Lung (tissue), 12 donors: ENCODE data around the gene HTRA1. TPM values are rescaled to one million over a fixed set of nuclear protein-coding genes. Genes with fewer than 3 reads are reported as not detected.

Source experiments
- ATAC-seq: fragments of 200-7000 bp; cut with Tn5 transposase; one replicate; pipeline ENCODE4 v1.9.1; 2020; ENCODE audit warnings: moderate number of reproducible peaks; ENCODE audit not compliant: insufficient read depth, low FRiP score
- DNase-seq, 3 donors: peaks; one replicate each; pipeline ENCODE4 v3.0.0-alpha.2; 2013 to 2017
- H3K27ac ChIP-seq, 2 donors: one replicate each; pipeline ENCODE4 v1.5.1; 2013; ENCODE audit warnings: mild to moderate bottlenecking in 2 of 2, moderate library complexity in 2 of 2, control low read depth in 1 of 2, inconsistent platforms in 1 of 2, low read depth in 1 of 2, low read length in 1 of 2
- H3K27me3 ChIP-seq, 3 donors: one replicate each; pipeline ENCODE4 v1.5.1; 2013; ENCODE audit warnings: low read length in 2 of 3; ENCODE audit not compliant: control insufficient read depth in 3 of 3, insufficient read depth in 3 of 3
- H3K36me3 ChIP-seq, 4 donors: one replicate each; pipeline ENCODE4 v1.5.1; 2013; ENCODE audit warnings: low read length in 4 of 4, mild to moderate bottlenecking in 1 of 4, moderate library complexity in 1 of 4; ENCODE audit not compliant: control insufficient read depth in 4 of 4, insufficient read depth in 4 of 4
- H3K4me1 ChIP-seq, 5 donors: one replicate each; pipeline ENCODE4 v1.5.1; 2013; ENCODE audit warnings: low read length in 5 of 5, mild to moderate bottlenecking in 2 of 5, moderate library complexity in 1 of 5; ENCODE audit not compliant: control insufficient read depth in 5 of 5, insufficient read depth in 5 of 5
- H3K4me3 ChIP-seq: one replicate; pipeline ENCODE4 v1.5.1; 2013; ENCODE audit warnings: mild to moderate bottlenecking, control low read depth, moderate library complexity
- H3K9ac ChIP-seq, 2 donors: one replicate each; pipeline ENCODE4 v1.5.1; 2013; ENCODE audit warnings: low read length in 2 of 2, control low read depth in 1 of 2; ENCODE audit not compliant: insufficient read depth in 1 of 2
- H3K9me3 ChIP-seq, 4 donors: one replicate each; pipeline ENCODE4 v1.5.1; 2013; ENCODE audit warnings: low read length in 3 of 4, mild to moderate bottlenecking in 1 of 4, moderate library complexity in 1 of 4; ENCODE audit not compliant: control insufficient read depth in 4 of 4, insufficient read depth in 3 of 4
- CTCF ChIP-seq: IDR thresholded peaks from 2 replicates; pipeline ENCODE4 v1.5.1; 2012; ENCODE audit warnings: mild to moderate bottlenecking; ENCODE audit errors: control extremely low read depth, extremely low read depth
- WGBS, 2 donors: extraction: QIAGEN DNeasy Blood & Tissue Kit; methylation state at CpG; one replicate each; pipeline ENCODE4 v1.1.7; 2013; 5-methylcytosine and 5-hydroxymethylcytosine counted together
- polyA plus RNA-seq, 2 donors: library from polyadenylated mRNA; stranded (reverse); fragments of 200-250 nt; gene quantifications; one replicate each; pipeline ENCODE4 v1.2.1, GENCODE V29; 2013
- total RNA-seq, 2 donors: library from RNA; depleted of rRNA in 1 of 2; stranded (reverse); fragments of >200 nt in 1 of 2; gene quantifications; one replicate each; pipeline ENCODE4 v1.2.1, GENCODE V29; 2014 to 2021
- donor health status: control.
- donor health status: control.
- donor health status: Bipolar disorder and iron deficiency.
- donor health status: healthy.
- donor health status: DM: yes; HTN: yes; CAD: no.

HTRA1 gene
- total and polyA plus RNA-seq, 4 donors = 30.4 to 59.8 (median 46.1) TPM

DNA sequence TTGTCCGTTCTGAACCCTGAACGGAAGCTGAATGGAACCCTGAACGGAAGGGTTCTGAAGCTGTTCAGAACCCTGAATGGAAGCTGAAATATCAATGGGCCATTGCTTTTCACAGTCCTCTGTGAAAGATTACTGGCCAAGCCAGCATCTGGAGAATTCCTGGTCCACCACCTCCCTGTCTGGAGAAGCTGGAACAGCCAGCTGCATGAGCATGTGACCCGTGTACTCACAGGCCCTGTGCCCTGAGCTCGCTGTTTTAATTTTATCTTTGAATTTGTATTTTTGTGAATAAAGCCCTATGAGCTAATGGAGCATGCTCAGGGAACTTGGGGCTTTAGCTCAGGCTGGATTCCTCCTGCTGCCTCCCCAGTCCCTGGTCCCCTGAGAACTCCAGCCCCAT lies 37.2 kb downstream of the HTRA1 start:
- WGBS, 2 donors = 89 to 94% methylated on average over 5 of the region's 5 CpGs
- peak overlapping the region in 1 of 2 donors; percentile 22 for H3K27ac ChIP-seq
- no peaks in the 10 kb centered on the region for H3K36me3 ChIP-seq
- H3K9me3 ChIP-seq = no peaks in the 10 kb centered on the region
- TF ChIP-seq CTCF = no peak
- DNase-seq (no peak), ATAC-seq (no peak)
- H3K4me3 ChIP-seq = no peak overlapping the region
- H3K27me3 ChIP-seq = no peaks in the 10 kb centered on the region
- H3K9ac ChIP-seq = no peak overlapping the region
- H3K4me1 ChIP-seq = peaks cover 0 to 15% (median 6%) of the 10 kb centered on the region in 5 donors

DNA sequence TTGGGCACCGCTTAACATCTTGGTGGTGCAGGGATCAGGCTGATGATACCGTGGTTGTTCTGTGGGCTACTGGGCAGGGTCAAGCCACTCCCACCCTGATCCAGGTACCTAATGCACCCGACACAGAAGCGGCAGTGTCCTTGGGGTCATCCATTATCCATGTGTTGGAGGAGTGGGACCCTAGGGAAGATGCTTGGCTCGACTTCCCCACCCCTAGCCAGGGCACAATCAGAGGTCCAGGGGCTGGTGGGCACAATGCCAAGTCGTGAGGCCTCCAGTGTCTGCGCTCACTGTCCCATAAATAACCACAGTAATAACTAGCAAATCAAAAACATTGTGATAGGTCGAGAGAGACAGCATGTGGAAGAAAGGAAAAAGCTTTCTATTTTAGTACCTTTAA lies 37.7 kb downstream of the HTRA1 start:
- no peak for DNase-seq
- peaks cover 0 to 15% (median 6%) of the 10 kb centered on the region in 5 donors for H3K4me1 ChIP-seq

GRCh38 chr10:122499491-122499941 lies 38.2 kb downstream of the HTRA1 start:
- Histone ChIP-seq H3K9ac (no peak overlapping the region), H3K27me3 (no peaks in the 10 kb centered on the region), H3K4me1 (peaks cover 0 to 15% (median 6%) of the 10 kb centered on the region in 5 donors), H3K36me3 (no peaks in the 10 kb centered on the region), H3K9me3 (no peaks in the 10 kb centered on the region), H3K4me3 (no peak overlapping the region), H3K27ac (no peak overlapping the region)
- DNase-seq (peak in 2 of 3 donors; percentile 59 to 72), ATAC-seq (peak; percentile 50)
- 54 to 57% methylated on average over 5 of the region's 5 CpGs for WGBS, 2 donors
- no peak for TF ChIP-seq CTCF

More for the DNA sequence above, 37.7 kb downstream of the HTRA1 start:
- Histone ChIP-seq H3K36me3 (no peaks in the 10 kb centered on the region), H3K4me3 (no peak overlapping the region), H3K9me3 (no peaks in the 10 kb centered on the region), H3K27ac (peak overlapping the region in 1 of 2 donors; percentile 22), H3K9ac (no peak overlapping the region), H3K27me3 (no peaks in the 10 kb centered on the region)
- 81 to 85% methylated on average over 8 of the region's 8 CpGs for WGBS, 2 donors
- no peak for ATAC-seq
- TF ChIP-seq CTCF = no peak

GRCh38 chr10:122500194-122500593 lies 38.8 kb downstream of the HTRA1 start:
- no peak for DNase-seq
- Histone ChIP-seq H3K4me1 (peaks cover 0 to 22% (median 7%) of the 10 kb centered on the region in 5 donors), H3K27ac (no peak overlapping the region), H3K4me3 (no peak overlapping the region), H3K36me3 (no peaks in the 10 kb centered on the region), H3K9me3 (no peaks in the 10 kb centered on the region), H3K27me3 (no peaks in the 10 kb centered on the region), H3K9ac (no peak overlapping the region)
- TF ChIP-seq CTCF = no peak
- ATAC-seq = no peak
- WGBS, 2 donors = 75% methylated on average over 5 of the region's 5 CpGs
